ENCODE measurements around the gene BMPR1A.

GRCh38 chr10:86940677-86941076 is 184.3 kb downstream of the BMPR1A start:
- TF ChIP-seq SIN3A (IDR thresholded peaks at IDR 0.05; ENCODE audit: borderline replicate concordance, insufficient read depth, low read length) (no peak), TAF1 (IDR thresholded peaks at IDR 0.05; ENCODE audit: borderline replicate concordance, insufficient read depth, low read length) (no peak), POLR2AphosphoS5 (IDR thresholded peaks at IDR 0.05; ENCODE audit: low read depth, low read length) (no peak)
- TF ChIP-seq, protein P1, sequence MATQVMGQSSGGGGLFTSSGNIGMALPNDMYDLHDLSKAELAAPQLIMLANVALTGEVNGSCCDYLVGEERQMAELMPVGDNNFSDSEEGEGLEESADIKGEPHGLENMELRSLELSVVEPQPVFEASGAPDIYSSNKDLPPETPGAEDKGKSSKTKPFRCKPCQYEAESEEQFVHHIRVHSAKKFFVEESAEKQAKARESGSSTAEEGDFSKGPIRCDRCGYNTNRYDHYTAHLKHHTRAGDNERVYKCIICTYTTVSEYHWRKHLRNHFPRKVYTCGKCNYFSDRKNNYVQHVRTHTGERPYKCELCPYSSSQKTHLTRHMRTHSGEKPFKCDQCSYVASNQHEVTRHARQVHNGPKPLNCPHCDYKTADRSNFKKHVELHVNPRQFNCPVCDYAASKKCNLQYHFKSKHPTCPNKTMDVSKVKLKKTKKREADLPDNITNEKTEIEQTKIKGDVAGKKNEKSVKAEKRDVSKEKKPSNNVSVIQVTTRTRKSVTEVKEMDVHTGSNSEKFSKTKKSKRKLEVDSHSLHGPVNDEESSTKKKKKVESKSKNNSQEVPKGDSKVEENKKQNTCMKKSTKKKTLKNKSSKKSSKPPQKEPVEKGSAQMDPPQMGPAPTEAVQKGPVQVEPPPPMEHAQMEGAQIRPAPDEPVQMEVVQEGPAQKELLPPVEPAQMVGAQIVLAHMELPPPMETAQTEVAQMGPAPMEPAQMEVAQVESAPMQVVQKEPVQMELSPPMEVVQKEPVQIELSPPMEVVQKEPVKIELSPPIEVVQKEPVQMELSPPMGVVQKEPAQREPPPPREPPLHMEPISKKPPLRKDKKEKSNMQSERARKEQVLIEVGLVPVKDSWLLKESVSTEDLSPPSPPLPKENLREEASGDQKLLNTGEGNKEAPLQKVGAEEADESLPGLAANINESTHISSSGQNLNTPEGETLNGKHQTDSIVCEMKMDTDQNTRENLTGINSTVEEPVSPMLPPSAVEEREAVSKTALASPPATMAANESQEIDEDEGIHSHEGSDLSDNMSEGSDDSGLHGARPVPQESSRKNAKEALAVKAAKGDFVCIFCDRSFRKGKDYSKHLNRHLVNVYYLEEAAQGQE (IDR thresholded peaks at IDR 0.05; ENCODE audit: insufficient read depth in 1 of 2, low read depth in 2 of 2, low read length in 2 of 2): no peak
